ENCODE results near the gene HS3ST3B1. TPM values are rescaled to one million over a fixed set of nuclear protein-coding genes. Genes with fewer than 3 reads are reported as not detected.

HS3ST3B1 gene
- total and polyA plus RNA-seq, 2 of the 4 experiments (the other 2 are of a cell fraction) = 3.1 to 4.3 TPM

DNA sequence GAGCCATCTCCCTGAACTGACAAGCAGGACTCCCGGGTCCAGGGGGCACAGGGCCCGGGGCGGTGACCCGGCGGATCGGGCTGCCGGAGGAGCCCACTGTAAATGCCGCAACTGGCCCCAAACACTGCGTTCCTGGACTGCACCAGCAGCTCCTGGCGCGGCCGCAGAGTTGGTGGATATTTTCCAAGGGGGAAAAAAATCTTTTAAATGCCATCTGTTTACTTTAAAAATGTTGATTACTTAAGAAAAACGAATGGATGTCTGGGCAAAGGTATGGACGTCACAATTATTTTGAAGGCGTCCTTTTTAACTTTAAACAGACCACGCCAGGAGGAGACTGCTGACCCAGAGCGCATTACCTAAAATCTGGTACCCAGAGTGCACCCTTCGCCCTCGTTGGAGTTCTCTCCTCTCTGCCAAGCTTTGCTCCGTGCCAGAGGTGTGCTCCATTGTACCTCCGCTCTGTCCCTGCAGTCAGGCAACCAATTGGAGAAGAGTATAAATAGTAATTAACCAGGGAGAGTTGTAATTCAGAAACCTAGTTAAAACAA, 3.4 kb downstream of the HS3ST3B1 start (continued):
- no peak for TF ChIP-seq FOS (IDR thresholded peaks at IDR 0.05; ENCODE audit: low read depth, low read length)
- no peak for TF ChIP-seq NFE2L2 (IDR thresholded peaks at IDR 0.05; ENCODE audit: low read depth, low read length)

DNA sequence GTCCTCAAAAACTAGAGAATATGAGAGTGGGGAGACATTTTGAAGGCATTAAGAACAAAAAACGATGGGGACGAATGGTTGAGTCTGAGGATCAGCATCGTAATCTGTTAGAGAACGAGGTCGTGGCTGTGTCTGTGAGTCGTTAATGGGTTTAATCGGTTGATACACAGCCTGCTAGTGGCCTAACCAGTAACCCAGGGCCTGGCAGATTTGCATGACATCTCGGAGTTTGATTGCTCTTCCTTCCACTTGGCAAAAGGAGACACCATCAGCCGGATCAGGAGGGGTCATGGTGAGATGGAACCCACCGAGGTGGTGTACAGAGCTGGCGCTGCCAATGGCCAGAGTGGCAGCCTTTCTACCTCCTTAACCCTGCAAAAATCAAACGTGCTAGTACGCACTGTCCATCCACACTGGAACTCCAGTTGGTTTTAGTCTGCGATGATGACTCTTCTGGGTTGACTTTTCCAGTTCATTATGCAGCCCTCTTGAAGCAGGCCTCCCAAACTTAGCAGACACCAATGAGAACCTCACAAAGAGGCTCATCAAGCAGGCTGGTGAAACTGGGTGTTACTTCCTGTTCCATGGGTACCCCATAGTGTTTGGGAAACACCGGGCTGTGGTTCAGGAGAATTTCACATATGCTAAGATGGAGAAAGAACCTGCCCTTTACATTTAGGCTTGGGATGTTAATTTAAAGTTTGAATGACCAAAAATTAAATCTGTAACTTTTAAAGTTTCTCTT, 4.1 kb downstream of the HS3ST3B1 start:
- H3K4me2 ChIP-seq (ENCODE audit: low read depth, low read length) = peak overlapping the region; percentile 75
- peak overlapping the region; percentile 61 for H2BK120ac ChIP-seq (ENCODE audit: low read depth, low read length)
- BruUV-seq (replicated peaks) = no TSS peak
- peak overlapping the region; percentile 58 for H2AK9ac ChIP-seq (replicated peaks; ENCODE audit: low read depth, low read length, poor library complexity)
- dilution Hi-C loops (cut with HindIII; ENCODE audit: low sequenced_read_pairs, unreplicated experiment) = no loop called here
- H2AK5ac ChIP-seq (ENCODE audit: low read depth, low read length) = peak overlapping the region; percentile 42
- H3K4me1 ChIP-seq (ENCODE audit: control insufficient read depth, insufficient read depth, low read length) = peaks cover 12% of the 10 kb centered on the region
- TF ChIP-seq, protein P1, sequence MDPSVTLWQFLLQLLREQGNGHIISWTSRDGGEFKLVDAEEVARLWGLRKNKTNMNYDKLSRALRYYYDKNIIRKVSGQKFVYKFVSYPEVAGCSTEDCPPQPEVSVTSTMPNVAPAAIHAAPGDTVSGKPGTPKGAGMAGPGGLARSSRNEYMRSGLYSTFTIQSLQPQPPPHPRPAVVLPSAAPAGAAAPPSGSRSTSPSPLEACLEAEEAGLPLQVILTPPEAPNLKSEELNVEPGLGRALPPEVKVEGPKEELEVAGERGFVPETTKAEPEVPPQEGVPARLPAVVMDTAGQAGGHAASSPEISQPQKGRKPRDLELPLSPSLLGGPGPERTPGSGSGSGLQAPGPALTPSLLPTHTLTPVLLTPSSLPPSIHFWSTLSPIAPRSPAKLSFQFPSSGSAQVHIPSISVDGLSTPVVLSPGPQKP (IDR thresholded peaks at IDR 0.05; ENCODE audit: borderline replicate concordance, low read depth, low read length) = no peak
- TF ChIP-seq POLR2A (IDR thresholded peaks at IDR 0.05; ENCODE audit: low read depth, low read length) = no peak
- TF ChIP-seq MXI1 (IDR thresholded peaks at IDR 0.05; ENCODE audit: borderline replicate concordance, low read depth, low read length) = no peak
- TF ChIP-seq MAZ (IDR thresholded peaks at IDR 0.05; ENCODE audit: borderline replicate concordance, low read depth, low read length) = no peak
- TF ChIP-seq SMC3 (IDR thresholded peaks at IDR 0.05; ENCODE audit: low read depth, low read length) = no peak
- TF ChIP-seq CEBPB (IDR thresholded peaks at IDR 0.05; ENCODE audit: low read depth, low read length) = no peak
- no peak for TF ChIP-seq BHLHE40 (IDR thresholded peaks at IDR 0.05; ENCODE audit: low read depth, low read length)
- TF ChIP-seq NFE2L2 (IDR thresholded peaks at IDR 0.05; ENCODE audit: low read depth, low read length) = no peak
- peak overlapping the region; percentile 90 for H3K23ac ChIP-seq (ENCODE audit: low read depth, low read length)
- peak overlapping the region; percentile 63; the same call in 2 of the 3 replicates for H2BK15ac ChIP-seq (ENCODE audit: low read depth, low read length)
- peak overlapping the region; percentile 48; the same call in 1 of the 2 replicates for H4K91ac ChIP-seq (ENCODE audit: insufficient read depth, low read depth, low read length)
- H2BK20ac ChIP-seq (ENCODE audit: low read depth, low read length) = peak overlapping the region; percentile 81
- intact Hi-C loops (cut with micrococcal nuclease) = loop anchor here (2.0 to 5.0 kb wide), 5 partner anchors 167 to 867 kb away; no protein-coding TSS in a partner anchor
- no peak overlapping the region for H3K56ac ChIP-seq (ENCODE audit: extremely low read depth, insufficient read depth, low read length)
- no peak overlapping the region for H3K4me3 ChIP-seq (ENCODE audit: insufficient read depth, low read depth, low read length)
- CTCF ChIA-PET = no interaction called here
- H4K8ac ChIP-seq (ENCODE audit: low read depth in 2 of 2, low read length in 2 of 2) = peak overlapping the region; percentile 51 to 70; a peak in 3 of 4 replicates
- H3K36me3 ChIP-seq (ENCODE audit: control insufficient read depth, insufficient read depth, low read length) = peaks cover 3% of the 10 kb centered on the region
- H3K4ac ChIP-seq (ENCODE audit: low read depth, low read length) = peak overlapping the region; percentile 62
- in situ Hi-C loops (cut with MboI; ENCODE audit: low sequenced_read_pairs) = loop anchor here (5.0 to 10.0 kb wide), 3 partner anchors 240 to 968 kb away; partner anchors contain the start of gene COX10
- no peaks in the 10 kb centered on the region for H3K9me3 ChIP-seq (ENCODE audit: control insufficient read depth, insufficient read depth, low read length)
- H3K79me1 ChIP-seq (ENCODE audit: low read depth in 1 of 2, low read length in 2 of 2) = peaks cover 15 to 45% of the 10 kb centered on the region in 2 experiments
- peaks cover 18% of the 10 kb centered on the region; the same call in 1 of the 2 replicates for H4K20me1 ChIP-seq (ENCODE audit: insufficient read depth, low read length)
- H4K5ac ChIP-seq (ENCODE audit: low read depth, low read length) = peak overlapping the region; percentile 9; the same call in 1 of the 2 replicates
- H3K27me3 ChIP-seq (ENCODE audit: control insufficient read depth, insufficient read depth, low read length) = no peaks in the 10 kb centered on the region
- peak overlapping the region; percentile 10; the same call in 1 of the 2 replicates for H3K27ac ChIP-seq (ENCODE audit: insufficient read depth, low read length)
- ATAC-seq (ENCODE audit: low read depth) (no peak), DNase-seq (no peak)
- no peak overlapping the region for H2BK5ac ChIP-seq (ENCODE audit: low read depth, low read length, poor library complexity, severe bottlenecking)
- no peak overlapping the region for H3K9ac ChIP-seq (ENCODE audit: low read depth, low read length)
- H3K14ac ChIP-seq (replicated peaks; ENCODE audit: low read depth, low read length) = peak overlapping the region; percentile 18
- POLR2A ChIA-PET (ENCODE audit: unreplicated experiment) = no interaction called here
- peak overlapping the region; percentile 14; the same call in 1 of the 2 replicates for H3K18ac ChIP-seq (ENCODE audit: low read depth, low read length)
- H2AFZ ChIP-seq (replicated peaks; ENCODE audit: low read length, poor library complexity) = peak overlapping the region; percentile 61
- 91% methylated on average over 9 of the region's 15 CpGs; no CpG with 5 or more reads in 1 of the 2 experiments for WGBS, 2 experiments (ENCODE audit: extremely low coverage in 2 of 2, insufficient read length in 1 of 2)
- peaks cover 8% of the 10 kb centered on the region; the same call in 1 of the 2 replicates for H3K9me1 ChIP-seq (ENCODE audit: insufficient read depth, low read length)
